GM19351 (cell line): ENCODE results near the gene MTFP1.

ENCODE experiments used
- ATAC-seq: cut with Tn5 transposase; IDR thresholded peaks from one replicate; pipeline ENCODE4 v1.9.1; 2021; ENCODE audit warnings: mild to moderate bottlenecking, moderate library complexity; ENCODE audit not compliant: unreplicated experiment

Gene MTFP1, protein sequence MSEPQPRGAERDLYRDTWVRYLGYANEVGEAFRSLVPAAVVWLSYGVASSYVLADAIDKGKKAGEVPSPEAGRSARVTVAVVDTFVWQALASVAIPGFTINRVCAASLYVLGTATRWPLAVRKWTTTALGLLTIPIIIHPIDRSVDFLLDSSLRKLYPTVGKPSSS

GRCh38 chr22:30425616-30426387 lies at the start of gene MTFP1:
MTFP1 (plus strand) TSS chr22:30425768; CDS start chr22:30425880, 112 bp downstream.
- ATAC-seq = no peak

GRCh38 chr22:30380011-30380410 lies 45.6 kb upstream of the MTFP1 start:
- no peak for ATAC-seq

- ATAC-seq = no peak
Observed at GRCh38 chr22:30381264-30381663, 44.3 kb upstream of the MTFP1 start.

DNA sequence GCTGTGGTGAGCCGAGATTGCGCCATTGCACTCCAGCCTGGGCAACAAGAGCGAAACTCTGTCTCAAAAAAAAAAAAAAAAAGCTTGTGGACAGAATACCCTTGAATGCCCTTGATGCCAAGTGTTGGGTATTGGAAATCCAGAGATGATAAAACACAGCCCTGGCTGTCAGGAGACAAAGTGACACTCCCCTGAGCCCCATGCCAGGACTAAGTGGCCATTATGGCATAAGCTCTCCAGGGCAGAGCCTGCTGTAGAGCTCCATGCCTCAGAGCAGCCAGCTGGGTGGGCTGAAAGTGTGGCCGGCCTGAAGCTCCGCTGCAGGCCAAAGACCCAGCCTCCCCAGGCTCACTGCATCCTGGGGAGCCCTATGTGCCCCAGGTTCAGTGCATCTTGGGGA lies 43.2 kb upstream of the MTFP1 start:
- ATAC-seq = no peak

GRCh38 chr22:30383061-30383460 lies 42.5 kb upstream of the MTFP1 start:
- no peak for ATAC-seq

DNA sequence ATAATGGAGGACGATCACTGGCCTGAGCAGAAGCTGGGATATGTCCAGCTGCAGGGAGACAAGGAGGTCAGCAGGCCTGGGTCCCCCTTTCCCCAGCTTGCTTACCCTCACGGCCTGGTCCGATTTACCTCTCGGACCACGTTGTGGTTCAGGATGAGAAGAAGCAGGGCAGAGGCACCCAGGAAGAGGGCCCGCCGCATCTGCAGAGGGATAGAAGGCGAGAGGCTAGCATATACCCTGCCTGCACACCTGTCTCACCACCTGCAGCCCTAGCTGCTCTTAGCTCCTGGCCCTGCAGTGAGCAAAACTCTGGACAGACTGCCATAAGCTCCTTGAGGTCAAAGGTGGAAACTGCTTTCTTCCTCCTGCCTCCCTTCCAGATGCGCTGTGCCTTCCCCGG lies 39.6 kb upstream of the MTFP1 start:
- ATAC-seq = no peak

DNA sequence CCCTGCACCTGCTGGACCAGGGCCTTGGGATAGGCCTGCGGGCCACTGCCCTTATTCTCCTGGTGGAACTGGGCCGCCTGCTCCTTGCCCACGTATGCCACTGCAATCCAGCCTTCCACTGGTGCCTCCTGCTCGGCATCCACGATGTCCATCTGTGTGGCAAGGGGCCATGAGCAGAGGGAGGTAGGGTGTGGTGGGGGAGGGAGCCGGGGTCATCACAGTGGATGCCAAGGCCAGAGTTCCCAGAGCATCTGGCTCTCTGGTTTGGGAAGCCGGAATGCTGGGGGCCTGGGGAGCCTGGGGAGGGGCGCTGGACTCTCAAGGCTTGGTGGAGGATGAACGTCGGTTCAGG lies 39.0 kb upstream of the MTFP1 start:
- ATAC-seq = no peak

DNA sequence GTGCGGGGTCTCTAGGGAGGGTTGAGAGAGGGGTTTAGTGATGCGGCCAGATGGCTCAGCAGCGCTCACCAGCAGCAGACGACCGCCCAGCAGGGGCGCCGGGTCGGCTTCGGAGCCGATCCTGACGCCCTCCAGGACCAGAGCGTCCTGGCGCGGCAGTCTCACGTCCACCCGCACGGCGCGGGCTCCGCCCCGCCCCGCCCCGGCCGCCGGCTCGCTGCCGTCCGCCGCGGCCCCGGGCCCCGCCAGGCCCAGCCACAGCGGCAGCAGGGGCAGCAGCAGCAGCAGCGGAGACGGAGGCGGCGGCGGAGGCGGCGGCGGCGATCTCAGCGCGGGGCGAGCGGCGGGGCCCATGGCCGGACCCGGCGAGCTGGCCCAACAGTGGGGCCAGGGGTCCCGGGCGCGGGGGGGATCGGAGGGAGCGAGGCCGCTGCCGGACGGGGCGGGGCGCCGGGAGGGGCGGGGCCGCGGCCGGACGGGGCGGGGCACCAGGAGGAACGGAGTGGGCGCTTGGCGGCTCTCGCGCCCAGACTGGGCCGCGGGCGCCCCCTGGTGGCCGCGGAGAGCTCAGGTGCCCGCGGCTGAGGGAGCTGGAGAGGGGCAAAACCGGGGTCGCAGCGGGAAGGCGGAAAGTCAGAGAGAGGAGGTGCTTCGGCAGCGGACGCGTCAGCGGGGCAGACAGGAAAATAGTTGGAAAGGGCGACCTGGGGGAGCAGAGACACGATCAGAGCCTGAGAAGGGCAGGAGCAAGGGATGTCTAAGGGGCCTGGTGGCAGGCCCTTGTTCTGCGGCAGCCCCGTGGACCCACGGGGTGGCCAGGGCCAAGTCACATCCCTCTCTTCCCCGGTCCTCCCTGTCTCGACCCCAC lies 38.4 kb upstream of the MTFP1 start, which contains the start of gene RNF215:
Gene RNF215 (minus strand): TSS at position 452 of the 868 bp plus-strand sequence. CDS start 98 bp downstream, at position 354.
- ATAC-seq = peak; percentile 64

DNA sequence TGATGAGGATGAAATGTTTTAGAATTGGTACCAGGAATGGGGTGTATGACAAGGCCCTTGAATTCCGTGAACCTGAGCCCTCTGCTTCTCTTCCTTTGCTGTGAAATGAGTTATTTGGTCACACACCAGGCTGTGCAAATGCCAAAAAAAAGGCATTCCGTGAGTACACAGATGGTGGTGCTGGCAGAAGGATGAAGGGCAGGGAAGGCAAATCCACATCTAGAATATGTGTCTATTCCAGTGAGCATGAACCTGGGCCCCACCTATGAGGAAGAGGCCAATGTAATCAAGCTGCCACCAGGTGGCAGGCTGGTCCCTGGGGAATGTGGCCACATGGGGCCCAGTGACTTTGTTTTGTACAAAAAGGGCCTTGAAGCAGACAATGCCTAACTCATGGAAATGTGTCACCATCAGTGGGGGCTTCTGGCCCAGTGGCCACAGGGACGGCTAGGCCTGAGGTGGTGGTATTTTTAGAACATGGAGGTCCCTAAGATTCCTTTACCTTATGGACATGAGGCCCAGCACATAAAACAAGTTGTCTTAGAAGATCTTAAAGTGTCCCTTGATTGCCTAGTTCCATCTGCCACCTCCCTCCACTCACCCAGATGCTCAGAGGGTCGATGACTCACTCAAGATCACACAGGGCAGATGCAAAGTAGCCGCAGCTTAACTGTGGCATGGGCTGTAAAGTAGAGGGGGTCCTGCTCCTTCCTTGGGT lies 34.4 kb upstream of the MTFP1 start:
- no peak for ATAC-seq

DNA sequence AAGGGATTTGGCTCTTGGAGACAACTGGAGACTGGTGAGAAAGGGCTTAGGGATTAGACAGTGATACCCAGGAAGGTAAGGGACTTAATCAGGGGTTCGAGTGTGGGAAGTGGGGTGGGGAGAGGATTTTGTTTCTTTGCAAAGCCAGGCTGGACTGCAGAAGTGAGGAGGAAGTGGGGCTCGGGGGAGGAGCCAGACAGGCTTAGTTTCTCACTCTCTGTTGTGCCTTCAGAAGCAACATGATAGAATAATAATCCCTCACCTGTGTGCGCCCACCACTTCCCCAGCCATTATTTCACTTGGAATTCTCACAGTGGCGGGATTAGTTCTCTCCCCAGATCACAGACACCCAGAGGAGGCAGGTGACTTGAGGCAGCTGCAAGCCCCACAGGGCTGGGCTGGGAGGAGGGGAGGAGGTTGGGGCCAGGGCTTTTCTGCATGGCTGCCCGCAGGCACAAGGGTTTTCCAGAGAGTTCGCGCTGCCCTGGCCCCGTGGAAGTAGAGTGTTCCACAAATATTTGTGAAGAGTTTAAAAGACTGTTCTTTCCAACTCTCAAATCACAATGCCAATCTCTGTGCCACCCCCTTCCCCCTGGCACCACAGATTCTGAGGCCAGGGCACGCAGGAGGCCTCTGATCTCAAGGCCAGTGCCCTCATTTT lies 32.8 kb upstream of the MTFP1 start:
- ATAC-seq = no peak

- no peak for ATAC-seq
Observed at GRCh38 chr22:30393322-30393680, 32.3 kb upstream of the MTFP1 start.

DNA sequence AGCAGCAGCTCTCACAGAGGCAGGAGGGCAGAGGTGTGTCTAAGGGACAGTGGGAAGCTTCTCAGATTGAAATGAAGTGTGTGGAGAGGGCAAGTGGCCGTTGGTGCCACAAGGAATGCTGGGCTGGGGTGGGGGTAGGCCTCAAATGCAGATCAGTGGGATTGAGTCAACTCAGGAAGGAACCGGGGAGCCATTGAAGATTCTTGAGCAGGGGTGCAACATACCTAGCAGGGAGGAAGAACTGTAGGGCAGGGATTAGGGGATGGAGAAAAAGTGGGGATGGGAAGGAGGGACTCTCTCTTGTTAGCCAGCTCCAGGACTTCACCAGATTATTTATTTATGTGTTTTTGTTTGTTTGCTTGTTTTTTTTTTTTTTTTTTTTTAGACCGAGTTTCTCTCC lies 31.7 kb upstream of the MTFP1 start:
- no peak for ATAC-seq

GRCh38 chr22:30396871-30397655 lies 28.5 kb upstream of the MTFP1 start, which contains the start of gene SEC14L2:
SEC14L2 (plus strand) TSS chr22:30397018; CDS start chr22:30397117, 99 bp downstream.
- ATAC-seq = no peak

GRCh38 chr22:30397656-30398635 lies 27.6 kb upstream of the MTFP1 start:
- no peak for ATAC-seq

- ATAC-seq = no peak
Observed at GRCh38 chr22:30398685-30399680, 26.6 kb upstream of the MTFP1 start.

GRCh38 chr22:30399718-30400117 lies 25.9 kb upstream of the MTFP1 start:
- ATAC-seq = no peak

DNA sequence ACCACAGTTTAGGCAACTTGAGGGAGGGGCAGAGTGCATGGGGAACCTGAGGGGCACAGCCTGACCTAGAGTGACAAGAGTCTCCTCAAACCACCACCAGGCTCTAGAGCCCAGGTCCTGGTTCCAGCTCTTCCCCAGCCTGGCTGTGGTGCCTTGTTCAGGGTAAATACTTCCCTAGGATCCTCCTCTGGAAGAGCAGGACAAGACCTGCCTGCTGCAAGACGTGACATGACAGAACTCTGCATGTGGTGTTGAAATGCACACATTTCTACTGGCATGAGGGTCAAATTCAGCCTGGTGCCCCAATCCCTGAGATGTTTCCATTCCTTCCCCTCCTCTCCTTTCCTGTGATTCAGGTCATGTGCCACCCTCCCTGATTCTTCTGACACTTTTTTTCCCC lies 25.4 kb upstream of the MTFP1 start:
- ATAC-seq = no peak
